Sigmoid colon (tissue), 4 donors: Measurements from ENCODE around the gene ITGB4.

ENCODE experiments used
- POLR2A ChIP-seq, 2 donors: fragments of 450-650 bp; IDR thresholded peaks; one replicate each; pipeline ENCODE4 v1.6.1; 2016; ENCODE audit warnings: antibody characterized with exemption in 2 of 2, mild to moderate bottlenecking in 2 of 2, moderate library complexity in 2 of 2
- POLR2AphosphoS5 ChIP-seq, 4 donors: sonication (generic); formaldehyde crosslinking; IDR thresholded peaks; one replicate each; pipeline ENCODE4 v1.6.1; 2017; ENCODE audit warnings: antibody characterized with exemption in 4 of 4
- TF ChIP-seq, protein P1 (sequence below), 4 experiments: fragments of 450-650 bp in 3 of 4; fragments of 200-600 bp in 1 of 4; IDR thresholded peaks; one replicate each; pipeline ENCODE4 v1.5.1; 2016 to 2019; ENCODE audit warnings: antibody characterized with exemption in 4 of 4, mild to moderate bottlenecking in 3 of 4, moderate library complexity in 2 of 4

- TF ChIP-seq POLR2A (IDR thresholded peaks at IDR 0.05) (peak; percentile 67 to 81), POLR2AphosphoS5 (IDR thresholded peaks at IDR 0.05) (peak; percentile 92 to 96 (median 94))
- TF ChIP-seq, protein P1, sequence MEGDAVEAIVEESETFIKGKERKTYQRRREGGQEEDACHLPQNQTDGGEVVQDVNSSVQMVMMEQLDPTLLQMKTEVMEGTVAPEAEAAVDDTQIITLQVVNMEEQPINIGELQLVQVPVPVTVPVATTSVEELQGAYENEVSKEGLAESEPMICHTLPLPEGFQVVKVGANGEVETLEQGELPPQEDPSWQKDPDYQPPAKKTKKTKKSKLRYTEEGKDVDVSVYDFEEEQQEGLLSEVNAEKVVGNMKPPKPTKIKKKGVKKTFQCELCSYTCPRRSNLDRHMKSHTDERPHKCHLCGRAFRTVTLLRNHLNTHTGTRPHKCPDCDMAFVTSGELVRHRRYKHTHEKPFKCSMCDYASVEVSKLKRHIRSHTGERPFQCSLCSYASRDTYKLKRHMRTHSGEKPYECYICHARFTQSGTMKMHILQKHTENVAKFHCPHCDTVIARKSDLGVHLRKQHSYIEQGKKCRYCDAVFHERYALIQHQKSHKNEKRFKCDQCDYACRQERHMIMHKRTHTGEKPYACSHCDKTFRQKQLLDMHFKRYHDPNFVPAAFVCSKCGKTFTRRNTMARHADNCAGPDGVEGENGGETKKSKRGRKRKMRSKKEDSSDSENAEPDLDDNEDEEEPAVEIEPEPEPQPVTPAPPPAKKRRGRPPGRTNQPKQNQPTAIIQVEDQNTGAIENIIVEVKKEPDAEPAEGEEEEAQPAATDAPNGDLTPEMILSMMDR (IDR thresholded peaks at IDR 0.05): no peak
Measured at GRCh38 chr17:75785016-75785890, 64.0 kb downstream of the ITGB4 start.
